MM.1S (cell line): ENCODE data around the gene OR52K1.

ENCODE experiments used
- DNase-seq: peaks from one replicate; pipeline ENCODE4 v3.0.0-alpha.2; 2015
- H2AFZ ChIP-seq: fragments of 300-600 bp; sonication (generic); 2 replicates; pipeline ENCODE4 v1.6.0; 2016; ENCODE audit warnings: antibody characterized with exemption, low read length
- H3F3A ChIP-seq: fragments of 300-600 bp; sonication (generic); 2 replicates; pipeline ENCODE4 v1.6.1; 2016; ENCODE audit warnings: mild to moderate bottlenecking, antibody characterized with exemption, low read length, moderate library complexity, mixed read lengths; ENCODE audit not compliant: insufficient read depth
- H3K27ac ChIP-seq: fragments of 300-600 bp; sonication (generic); 2 replicates; pipeline ENCODE4 v1.5.1; 2016; ENCODE audit warnings: mild to moderate bottlenecking, low read length
- H3K27me3 ChIP-seq: fragments of 300-600 bp; sonication (generic); replicated peaks from 2 replicates; pipeline ENCODE4 v1.6.0; 2016; ENCODE audit warnings: low read length; ENCODE audit not compliant: insufficient read depth
- H3K36me3 ChIP-seq: fragments of 300-600 bp; sonication (generic); replicated peaks from 2 replicates; pipeline ENCODE4 v1.6.1; 2016; ENCODE audit warnings: mild to moderate bottlenecking, low read length, mixed read lengths; ENCODE audit not compliant: insufficient read depth
- H3K4me1 ChIP-seq: fragments of 300-600 bp; sonication (generic); 2 replicates; pipeline ENCODE4 v1.6.1; 2016; ENCODE audit warnings: low read length, mixed read lengths
- H3K4me2 ChIP-seq: fragments of 300-600 bp; sonication (generic); 2 replicates; pipeline ENCODE4 v1.6.0; 2016; ENCODE audit warnings: low read depth, low read length
- H3K4me3 ChIP-seq: fragments of 300-600 bp; sonication (generic); 2 replicates; pipeline ENCODE4 v1.5.1; 2016; ENCODE audit warnings: low read length, mixed read lengths
- H3K79me2 ChIP-seq: fragments of 300-600 bp; sonication (generic); 2 replicates; pipeline ENCODE4 v1.6.1; 2016; ENCODE audit warnings: mixed run types, low read length, mixed read lengths
- H3K9ac ChIP-seq: fragments of 300-600 bp; sonication (generic); 2 replicates; pipeline ENCODE4 v1.6.1; 2016; ENCODE audit warnings: low read length, mixed read lengths
- H3K9me2 ChIP-seq: fragments of 300-600 bp; sonication (generic); replicated peaks from 2 replicates; pipeline ENCODE4 v1.6.1; 2016; ENCODE audit warnings: mild to moderate bottlenecking, low read length, mixed read lengths; ENCODE audit not compliant: insufficient read depth
- H3K9me3 ChIP-seq: fragments of 300-600 bp; sonication (generic); replicated peaks from 2 replicates; pipeline ENCODE4 v1.6.1; 2016; ENCODE audit warnings: mild to moderate bottlenecking, low read length, mixed read lengths; ENCODE audit not compliant: insufficient read depth
- H4K20me1 ChIP-seq: fragments of 300-600 bp; sonication (generic); 2 replicates; pipeline ENCODE4 v1.6.1; 2016; ENCODE audit warnings: mild to moderate bottlenecking, low read length, moderate library complexity, mixed read lengths; ENCODE audit not compliant: insufficient read depth
- CTCF ChIP-seq: fragments of 300-600 bp; sonication (generic); IDR thresholded peaks from 2 replicates; pipeline ENCODE4 v1.5.1; 2016; ENCODE audit warnings: antibody characterized with exemption, low read length, mixed read lengths
- EZH2 ChIP-seq: fragments of 300-600 bp; sonication (generic); optimal IDR thresholded peaks from 2 replicates; pipeline ENCODE3; 2017; ENCODE audit warnings: low read depth, mild to moderate bottlenecking, antibody characterized with exemption, low read length, mixed read lengths
- EZH2phosphoT487 ChIP-seq: fragments of 300-600 bp; sonication (generic); IDR thresholded peaks from 2 replicates; pipeline ENCODE4 v1.6.1; 2018; ENCODE audit warnings: antibody characterized with exemption, low read length

The OR52K1 gene

GRCh38 chr11:4466131-4466870 is 16.1 kb upstream of the OR52K1 start:
- Histone ChIP-seq H3K36me3 (no peaks in the 10 kb centered on the region), H3K9me3 (no peaks in the 10 kb centered on the region), H3K4me2 (no peak overlapping the region), H3K27ac (no peak overlapping the region), H3K4me3 (no peak overlapping the region), H3F3A (no peaks in the 10 kb centered on the region), H3K9me2 (no peaks in the 10 kb centered on the region), H3K79me2 (no peaks in the 10 kb centered on the region), H3K4me1 (no peaks in the 10 kb centered on the region), H4K20me1 (no peaks in the 10 kb centered on the region), H3K9ac (no peak overlapping the region), H2AFZ (no peak overlapping the region), H3K27me3 (no peaks in the 10 kb centered on the region)
- TF ChIP-seq EZH2phosphoT487: no peak
- no peak for TF ChIP-seq CTCF
- TF ChIP-seq EZH2: no peak
- no peak for DNase-seq

- DNase-seq: no peak
Observed at GRCh38 chr11:4466871-4467442, 15.5 kb upstream of the OR52K1 start.

GRCh38 chr11:4467811-4468606 is 14.4 kb upstream of the OR52K1 start:
- Histone ChIP-seq H3K4me3 (no peak overlapping the region), H4K20me1 (no peaks in the 10 kb centered on the region), H3F3A (no peaks in the 10 kb centered on the region), H2AFZ (no peak overlapping the region), H3K27me3 (no peaks in the 10 kb centered on the region), H3K9me2 (no peaks in the 10 kb centered on the region), H3K4me1 (no peaks in the 10 kb centered on the region), H3K4me2 (no peak overlapping the region), H3K36me3 (no peaks in the 10 kb centered on the region), H3K79me2 (no peaks in the 10 kb centered on the region), H3K27ac (no peak overlapping the region), H3K9me3 (no peaks in the 10 kb centered on the region), H3K9ac (no peak overlapping the region)
- no peak for TF ChIP-seq EZH2
- no peak for TF ChIP-seq EZH2phosphoT487
- no peak for TF ChIP-seq CTCF
- no peak for DNase-seq

More at GRCh38 chr11:4466871-4467442, 15.5 kb upstream of the OR52K1 start:
- TF ChIP-seq EZH2 (no peak), EZH2phosphoT487 (no peak), CTCF (no peak)
- Histone ChIP-seq H3K4me1 (no peaks in the 10 kb centered on the region), H4K20me1 (no peaks in the 10 kb centered on the region), H3K9me2 (no peaks in the 10 kb centered on the region), H3K79me2 (no peaks in the 10 kb centered on the region), H3K9me3 (no peaks in the 10 kb centered on the region), H2AFZ (no peak overlapping the region), H3K27ac (no peak overlapping the region), H3K4me3 (no peak overlapping the region), H3K9ac (no peak overlapping the region), H3K36me3 (no peaks in the 10 kb centered on the region), H3F3A (no peaks in the 10 kb centered on the region), H3K27me3 (no peaks in the 10 kb centered on the region), H3K4me2 (no peak overlapping the region)
